GM03348 (cell line): ENCODE results near the gene SMOC1.
"Not testable (repeated sequence)": the region's sequence is repeated elsewhere in the genome, so short reads cannot be mapped to it uniquely, and the experiment has no call there.

ENCODE experiments used
- DNase-seq: peaks from one replicate; pipeline ENCODE4 v3.0.0; 2012; ENCODE audit warnings: low spot score

The SMOC1 gene

GRCh38 chr14:69901113-69901951, 22.1 kb downstream of the SMOC1 start:
- DNase-seq, result no peak

- not testable (repeated sequence) for DNase-seq
These were observed 23.8 kb downstream of the SMOC1 start for GRCh38 chr14:69903046-69903445.

- DNase-seq, result no peak
These were observed 25.0 kb downstream of the SMOC1 start for GRCh38 chr14:69904246-69904645.

GRCh38 chr14:69906201-69906600, 27.0 kb downstream of the SMOC1 start:
- no peak for DNase-seq

GRCh38 chr14:69909826-69910550, 30.8 kb downstream of the SMOC1 start:
- DNase-seq, result no peak

GRCh38 chr14:69910871-69911270, 31.7 kb downstream of the SMOC1 start:
- no peak for DNase-seq

GRCh38 chr14:69913686-69914085, 34.5 kb downstream of the SMOC1 start:
- DNase-seq, result no peak

- no peak for DNase-seq
These were observed 37.2 kb downstream of the SMOC1 start for GRCh38 chr14:69916396-69916795.

GRCh38 chr14:69917287-69917686, 38.1 kb downstream of the SMOC1 start:
- DNase-seq, result no peak

GRCh38 chr14:69919815-69920214, 40.6 kb downstream of the SMOC1 start:
- DNase-seq, result no peak

- DNase-seq, result no peak
These were observed 41.8 kb downstream of the SMOC1 start for GRCh38 chr14:69921052-69921451.

- DNase-seq, result no peak
These were observed 43.0 kb downstream of the SMOC1 start for GRCh38 chr14:69922198-69922597.

- DNase-seq, result no peak
These were observed 45.0 kb downstream of the SMOC1 start for GRCh38 chr14:69924201-69924600.

GRCh38 chr14:69928111-69928523, 48.9 kb downstream of the SMOC1 start:
- no peak for DNase-seq

GRCh38 chr14:69930780-69931379, 51.7 kb downstream of the SMOC1 start:
- DNase-seq, result no peak

GRCh38 chr14:69931960-69932359, 52.7 kb downstream of the SMOC1 start:
- DNase-seq, result no peak

- no peak for DNase-seq
These were observed 53.2 kb downstream of the SMOC1 start for GRCh38 chr14:69932391-69932790.

- no peak for DNase-seq
These were observed 54.5 kb downstream of the SMOC1 start for GRCh38 chr14:69933623-69934275.

GRCh38 chr14:69937367-69938081, 58.3 kb downstream of the SMOC1 start:
- no peak for DNase-seq

GRCh38 chr14:69938751-69939150, 59.5 kb downstream of the SMOC1 start:
- DNase-seq, result no peak
